Astrocyte (in vitro differentiated cells and primary cell): ENCODE results near the gene LITAF.

Source experiments
- CTCF ChIP-seq: IDR thresholded peaks from 2 replicates; pipeline ENCODE4 v1.5.1; 2011; ENCODE audit warnings: low read depth, mild to moderate bottlenecking, inconsistent platforms, low read length, moderate library complexity; ENCODE audit not compliant: insufficient read depth
- EZH2 ChIP-seq: IDR thresholded peaks from 2 replicates; pipeline ENCODE4 v1.6.1; 2012; ENCODE audit warnings: mild to moderate bottlenecking, low read length, inconsistent platforms; ENCODE audit not compliant: insufficient read depth

- TF ChIP-seq CTCF (no peak), EZH2 (no peak)
These were observed 35.4 kb upstream of the LITAF start for GRCh38 chr16:11621920-11622651.
